Tibial nerve (tissue), 4 donors: ENCODE data around the gene SCT. TPM values are rescaled to one million over a fixed set of nuclear protein-coding genes. Genes with fewer than 3 reads are reported as not detected.

Experiments used
- DNase-seq, 2 donors: peaks; one replicate each; pipeline ENCODE4 v3.0.0-alpha.2; 2019; ENCODE audit warnings: low spot score in 2 of 2
- H3K27ac ChIP-seq, 4 donors: fragments of 200-600 bp; sonication (generic) in 3 of 4; one replicate each; pipeline ENCODE4 v1.5.1; 2017 to 2019; ENCODE audit warnings: mild to moderate bottlenecking in 1 of 4
- H3K27me3 ChIP-seq, 2 donors: fragments of 200-600 bp; sonication (generic) in 1 of 2; one replicate each; pipeline versions ENCODE4 v1.5.1 to v1.6.0; 2017 to 2019
- H3K36me3 ChIP-seq, 3 donors: fragments of 200-600 bp; sonication (generic); one replicate each; pipeline ENCODE4 v1.5.1; 2018 to 2019
- H3K4me1 ChIP-seq, 4 donors: fragments of 200-600 bp; sonication (generic) in 3 of 4; one replicate each; pipeline ENCODE4 v1.5.1; 2017 to 2019
- H3K4me3 ChIP-seq, 4 donors: fragments of 200-600 bp; sonication (generic) in 3 of 4; one replicate each; pipeline ENCODE4 v1.5.1; 2017 to 2019; ENCODE audit warnings: mild to moderate bottlenecking in 1 of 4, moderate library complexity in 1 of 4
- H3K9me3 ChIP-seq, 4 donors: fragments of 200-600 bp; sonication (generic) in 3 of 4; one replicate each; pipeline ENCODE4 v1.5.1; 2017 to 2019
- EP300 ChIP-seq, 2 donors: sonication (generic); formaldehyde crosslinking; IDR thresholded peaks; one replicate each; pipeline ENCODE4 v1.6.1; 2017; ENCODE audit warnings: antibody characterized with exemption in 2 of 2, mild to moderate bottlenecking in 1 of 2
- POLR2A ChIP-seq, 2 donors: fragments of 450-650 bp; IDR thresholded peaks; one replicate each; pipeline ENCODE4 v1.6.1; 2017; ENCODE audit warnings: antibody characterized with exemption in 2 of 2, mild to moderate bottlenecking in 2 of 2, moderate library complexity in 2 of 2
- WGBS, 2 donors: methylation state at CpG; one replicate each; pipeline ENCODE4 v1.1.5; 2018; 5-methylcytosine and 5-hydroxymethylcytosine counted together
- total RNA-seq, 4 donors: library from RNA; depleted of rRNA; stranded (reverse); fragments of >200 nt; gene quantifications; one replicate each; pipeline ENCODE4 v1.1.0, GENCODE V29; 2016
- TF ChIP-seq, protein P1 (sequence below), 5 experiments: fragments of 200-600 bp in 3 of 5; fragments of 450-650 bp in 2 of 5; sonication (generic) in 3 of 5; IDR thresholded peaks; one replicate each; pipeline ENCODE4 v1.5.1; 2016 to 2019; ENCODE audit warnings: antibody characterized with exemption in 5 of 5, mild to moderate bottlenecking in 3 of 5, moderate library complexity in 2 of 5

SCT gene
- total RNA-seq, 4 donors from 2014 or later: not detected

DNA sequence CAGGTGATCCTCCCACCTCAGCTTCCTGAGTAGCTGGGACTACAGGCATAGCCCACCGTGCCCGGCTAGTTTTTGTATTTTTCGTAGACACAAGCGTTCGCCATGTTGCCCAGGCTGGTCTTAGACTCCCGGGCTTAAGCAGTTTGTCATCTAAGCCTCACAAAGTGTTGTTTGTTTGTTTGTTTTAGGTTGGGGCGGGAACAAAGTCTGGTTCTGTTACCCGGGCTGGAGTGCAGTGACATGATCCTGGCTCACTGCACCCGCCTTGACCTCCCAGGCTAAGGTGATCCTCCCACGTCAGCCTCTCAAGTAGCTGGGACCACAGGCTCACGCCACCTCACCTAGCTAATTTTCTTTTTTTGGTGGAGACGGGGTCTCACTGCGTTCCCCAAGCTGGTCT, 23.8 kb downstream of the SCT start:
- WGBS, 2 donors: 86 to 90% methylated on average over 13 of the region's 13 CpGs
- H3K27me3 ChIP-seq: no peaks in the 10 kb centered on the region
- H3K9me3 ChIP-seq: no peaks in the 10 kb centered on the region
- no peak overlapping the region for H3K4me3 ChIP-seq
- peaks cover 4 to 100% (median 62%) of the 10 kb centered on the region in 3 donors for H3K36me3 ChIP-seq
- H3K27ac ChIP-seq: no peak overlapping the region
- TF ChIP-seq EP300 (IDR thresholded peaks at IDR 0.05) (no peak), POLR2A (IDR thresholded peaks at IDR 0.05) (no peak)
- TF ChIP-seq, protein P1, sequence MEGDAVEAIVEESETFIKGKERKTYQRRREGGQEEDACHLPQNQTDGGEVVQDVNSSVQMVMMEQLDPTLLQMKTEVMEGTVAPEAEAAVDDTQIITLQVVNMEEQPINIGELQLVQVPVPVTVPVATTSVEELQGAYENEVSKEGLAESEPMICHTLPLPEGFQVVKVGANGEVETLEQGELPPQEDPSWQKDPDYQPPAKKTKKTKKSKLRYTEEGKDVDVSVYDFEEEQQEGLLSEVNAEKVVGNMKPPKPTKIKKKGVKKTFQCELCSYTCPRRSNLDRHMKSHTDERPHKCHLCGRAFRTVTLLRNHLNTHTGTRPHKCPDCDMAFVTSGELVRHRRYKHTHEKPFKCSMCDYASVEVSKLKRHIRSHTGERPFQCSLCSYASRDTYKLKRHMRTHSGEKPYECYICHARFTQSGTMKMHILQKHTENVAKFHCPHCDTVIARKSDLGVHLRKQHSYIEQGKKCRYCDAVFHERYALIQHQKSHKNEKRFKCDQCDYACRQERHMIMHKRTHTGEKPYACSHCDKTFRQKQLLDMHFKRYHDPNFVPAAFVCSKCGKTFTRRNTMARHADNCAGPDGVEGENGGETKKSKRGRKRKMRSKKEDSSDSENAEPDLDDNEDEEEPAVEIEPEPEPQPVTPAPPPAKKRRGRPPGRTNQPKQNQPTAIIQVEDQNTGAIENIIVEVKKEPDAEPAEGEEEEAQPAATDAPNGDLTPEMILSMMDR (IDR thresholded peaks at IDR 0.05): no peak
- DNase-seq: no peak
- no peaks in the 10 kb centered on the region for H3K4me1 ChIP-seq

DNA sequence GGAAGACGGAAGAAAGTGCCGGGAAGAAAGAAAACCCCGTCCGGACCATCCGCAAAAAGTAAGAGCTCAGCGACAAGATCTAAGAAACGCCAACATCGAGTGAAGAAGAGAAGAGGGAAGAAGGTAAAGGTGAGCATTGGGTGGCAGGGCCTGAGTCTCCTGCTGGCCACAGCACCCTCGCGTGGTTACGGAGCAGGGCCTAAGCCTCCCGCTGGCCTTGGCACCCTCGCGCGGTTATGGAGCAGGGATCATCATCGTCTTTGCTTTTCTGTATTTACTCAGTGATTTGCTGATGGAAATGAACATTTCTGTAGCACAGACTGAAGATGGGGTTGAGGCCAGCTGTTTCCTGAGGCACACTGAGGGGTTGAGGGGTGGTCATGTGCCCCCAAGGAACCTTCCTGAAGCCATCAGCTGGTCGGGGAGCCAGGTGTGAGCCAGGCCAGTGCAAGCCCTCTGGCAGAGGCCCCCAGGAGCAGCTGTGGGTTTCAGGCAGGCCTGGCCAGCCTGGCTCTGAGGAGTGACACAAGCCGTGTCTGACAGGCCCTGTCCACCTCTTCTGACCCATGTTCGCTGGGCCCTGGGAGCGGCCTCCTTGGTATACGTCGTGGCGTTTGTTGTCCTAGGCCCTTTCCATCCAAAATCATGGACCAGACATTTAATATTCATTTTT, 25.3 kb downstream of the SCT start:
- H3K9me3 ChIP-seq: no peaks in the 10 kb centered on the region
- TF ChIP-seq, protein P1 (IDR thresholded peaks at IDR 0.05): no peak
- no peak overlapping the region for H3K27ac ChIP-seq
- H3K4me1 ChIP-seq: no peaks in the 10 kb centered on the region
- no peak for DNase-seq
- H3K36me3 ChIP-seq: peaks cover 4 to 100% (median 62%) of the 10 kb centered on the region in 3 donors
- H3K4me3 ChIP-seq: no peak overlapping the region
- 92% methylated on average over 23 of the region's 23 CpGs for WGBS, 2 donors
- no peaks in the 10 kb centered on the region for H3K27me3 ChIP-seq

DNA sequence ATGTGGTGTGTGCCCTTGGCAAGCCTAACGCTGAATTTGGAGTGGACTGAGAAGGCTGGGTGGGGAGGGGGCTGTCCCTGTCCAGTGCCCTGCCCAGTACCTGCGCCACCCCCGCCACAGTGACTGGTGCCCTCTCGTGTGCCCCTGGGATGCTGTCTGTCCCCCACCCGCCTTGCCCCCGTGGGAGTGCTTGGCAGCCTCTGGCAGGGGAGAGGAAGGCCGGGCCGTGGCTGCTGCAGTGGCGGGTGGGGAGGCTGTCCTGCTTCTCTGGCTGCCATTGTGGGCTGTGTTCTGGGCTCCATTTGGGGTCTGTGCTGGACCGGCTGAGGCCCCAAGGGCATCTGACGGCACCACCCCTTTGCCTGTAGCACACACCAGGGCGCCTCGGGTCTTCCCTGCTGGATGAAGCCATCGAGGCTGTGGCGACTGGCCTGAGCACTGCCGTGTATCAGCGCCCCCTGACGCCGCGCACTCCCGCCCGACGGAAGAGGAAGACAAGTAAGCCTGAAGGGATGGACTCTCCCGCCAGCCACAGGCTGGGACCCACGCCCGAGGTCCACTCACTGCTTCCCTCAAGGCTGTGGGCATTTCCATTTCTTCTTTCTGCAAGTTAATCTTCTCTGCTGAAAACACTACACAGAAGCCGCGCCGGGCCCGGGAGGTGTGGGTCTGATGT, 28.8 kb downstream of the SCT start:
- WGBS, 2 donors: 89 to 92% methylated on average over 16 to 29 of the region's 30 CpGs
- no peaks in the 10 kb centered on the region for H3K27me3 ChIP-seq
- H3K4me3 ChIP-seq: no peak overlapping the region
- no peak overlapping the region for H3K27ac ChIP-seq
- TF ChIP-seq, protein P1 (IDR thresholded peaks at IDR 0.05): no peak
- TF ChIP-seq EP300 (IDR thresholded peaks at IDR 0.05) (no peak), POLR2A (IDR thresholded peaks at IDR 0.05) (no peak)
- H3K36me3 ChIP-seq: peaks cover 0 to 100% (median 54%) of the 10 kb centered on the region in 3 donors
- H3K9me3 ChIP-seq: no peaks in the 10 kb centered on the region
- DNase-seq: no peak
- no peaks in the 10 kb centered on the region for H3K4me1 ChIP-seq

DNA sequence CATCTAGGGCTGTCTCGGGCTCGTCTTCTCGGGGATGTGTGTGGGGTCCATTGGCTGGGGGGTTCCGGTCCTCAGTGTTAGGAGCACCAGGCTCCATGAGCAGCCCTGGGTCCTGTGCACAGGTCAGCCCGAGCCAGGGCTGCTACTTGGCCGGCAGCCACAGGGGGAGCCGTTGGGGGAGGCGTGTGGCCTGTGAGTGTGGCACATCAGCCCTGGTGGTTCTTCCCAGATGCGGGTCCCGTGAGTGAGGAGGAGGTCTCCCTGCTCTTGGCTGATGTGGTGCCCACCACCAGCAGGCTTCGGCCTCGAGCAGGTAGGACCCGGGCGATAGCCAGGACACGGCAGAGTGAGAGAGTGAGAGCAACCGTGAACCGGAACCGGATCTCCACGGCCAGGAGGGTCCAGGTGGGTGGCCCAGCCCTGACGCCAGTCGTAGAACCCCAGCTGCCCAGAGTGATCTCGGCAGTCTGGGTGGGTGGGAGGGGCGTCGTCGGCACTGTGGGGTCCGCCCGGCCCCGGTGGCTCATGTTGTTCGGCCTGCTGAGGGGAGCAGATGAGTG, 29.7 kb downstream of the SCT start:
- DNase-seq: no peak
- H3K36me3 ChIP-seq: peaks cover 2 to 100% (median 62%) of the 10 kb centered on the region in 3 donors
- WGBS, 2 donors: 91 to 95% methylated on average over 19 to 26 of the region's 29 CpGs

More for the DNA sequence above, 29.7 kb downstream of the SCT start:
- Histone ChIP-seq H3K27me3 (no peaks in the 10 kb centered on the region), H3K9me3 (no peaks in the 10 kb centered on the region), H3K27ac (no peak overlapping the region), H3K4me1 (no peaks in the 10 kb centered on the region), H3K4me3 (no peak overlapping the region)
- no peak for TF ChIP-seq POLR2A (IDR thresholded peaks at IDR 0.05)
- no peak for TF ChIP-seq EP300 (IDR thresholded peaks at IDR 0.05)
- TF ChIP-seq, protein P1 (IDR thresholded peaks at IDR 0.05): no peak
